Muscle of back (tissue), 13 donors: ENCODE results near the gene HACD4. TPM values are rescaled to one million over a fixed set of nuclear protein-coding genes. Genes with fewer than 3 reads are reported as not detected.

Experiments
- DNase-seq, 3 donors: peaks; one replicate each; pipeline versions ENCODE4 v3.0.0 to v3.0.0-alpha.2; 2013
- long read RNA-seq, 9 donors: transcript quantifications; one replicate each; lab custom pipeline, GENCODE V29; 2026
- polyA plus RNA-seq, 10 donors: library from polyadenylated mRNA; unstranded; fragments of 120-200 nt; gene quantifications; one replicate each; pipeline ENCODE4 v1.2.1, GENCODE V29; 2013; ENCODE audit not compliant: insufficient read length in 10 of 10

The HACD4 gene, protein sequence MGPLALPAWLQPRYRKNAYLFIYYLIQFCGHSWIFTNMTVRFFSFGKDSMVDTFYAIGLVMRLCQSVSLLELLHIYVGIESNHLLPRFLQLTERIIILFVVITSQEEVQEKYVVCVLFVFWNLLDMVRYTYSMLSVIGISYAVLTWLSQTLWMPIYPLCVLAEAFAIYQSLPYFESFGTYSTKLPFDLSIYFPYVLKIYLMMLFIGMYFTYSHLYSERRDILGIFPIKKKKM
- polyA plus RNA-seq = 1 to 10 TPM; 1.2 to 3.4 (median 2.1) TPM
- long read RNA-seq, donor 1 = 0 reads
- long read RNA-seq, donor 2, full-length matches to known transcripts = 2 of 2 reads
- long read RNA-seq, donor 2, partial matches to known transcripts = 0 of 2 reads
- long read RNA-seq, donor 2, other reads (novel, unspliced or antisense) = 0 of 2 reads
- long read RNA-seq, donor 3 = 0 reads
- long read RNA-seq, donor 4, full-length matches to known transcripts = 2 of 2 reads
- long read RNA-seq, donor 4, partial matches to known transcripts = 0 of 2 reads
- long read RNA-seq, donor 4, other reads (novel, unspliced or antisense) = 0 of 2 reads
- long read RNA-seq, donor 5, full-length matches to known transcripts = 1 of 1 reads
- long read RNA-seq, donor 5, partial matches to known transcripts = 0 of 1 reads
- long read RNA-seq, donor 5, other reads (novel, unspliced or antisense) = 0 of 1 reads
- long read RNA-seq, donor 6, full-length matches to known transcripts = 2 of 2 reads
- long read RNA-seq, donor 6, partial matches to known transcripts = 0 of 2 reads
- long read RNA-seq, donor 6, other reads (novel, unspliced or antisense) = 0 of 2 reads
- long read RNA-seq, donor 7, full-length matches to known transcripts = 1 of 1 reads
- long read RNA-seq, donor 7, partial matches to known transcripts = 0 of 1 reads
- long read RNA-seq, donor 7, other reads (novel, unspliced or antisense) = 0 of 1 reads
- long read RNA-seq, donor 8, full-length matches to known transcripts = 2 of 2 reads
- long read RNA-seq, donor 8, partial matches to known transcripts = 0 of 2 reads
- long read RNA-seq, donor 8, other reads (novel, unspliced or antisense) = 0 of 2 reads
- long read RNA-seq, donor 9 = 0 reads

DNA sequence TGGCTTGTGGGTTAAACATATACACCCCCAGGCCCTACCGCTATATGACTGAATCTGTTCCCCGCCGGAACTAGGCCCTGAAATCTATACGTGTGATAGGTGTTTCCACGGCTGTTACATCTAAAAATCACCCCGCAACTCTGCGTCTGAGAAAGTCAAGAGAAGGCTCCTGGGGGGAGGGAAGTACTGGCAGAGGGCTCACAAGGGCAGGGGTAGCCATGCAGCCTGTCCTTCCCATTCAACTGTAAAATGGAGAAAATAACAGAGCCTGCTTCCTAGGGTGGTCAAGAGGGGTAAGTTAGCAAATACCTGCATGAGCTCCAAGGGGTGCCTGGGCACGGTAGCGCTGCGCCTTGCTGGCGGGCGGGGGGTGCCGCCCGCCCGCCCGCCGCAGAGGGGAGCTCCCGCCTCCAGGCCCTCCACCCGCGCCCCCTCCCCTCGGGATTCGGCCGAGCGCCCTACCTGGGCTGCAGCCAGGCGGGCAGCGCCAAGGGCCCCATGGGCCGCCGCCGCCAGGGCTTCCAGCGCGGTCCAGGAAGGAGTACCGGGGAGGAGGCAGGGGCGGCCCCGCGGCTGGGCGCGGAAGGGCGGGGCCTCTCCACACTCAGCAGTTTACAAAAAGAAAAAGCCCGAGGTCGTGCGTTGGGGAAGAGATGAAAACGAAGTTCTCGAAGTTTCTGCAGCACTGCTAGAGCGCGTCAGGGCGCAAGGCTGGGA lies at the start of gene HACD4:
HACD4 (minus strand) TSS at position 550 of the 717 bp plus-strand sequence; CDS start at position 500, 50 bp downstream.
- peak; percentile 41 to 74 (median 45) for DNase-seq

GRCh38 chr9:21080793-21081192 lies 49.4 kb upstream of the HACD4 start:
- DNase-seq = no peak

GRCh38 chr9:21078702-21079101 lies 47.3 kb upstream of the HACD4 start:
- no peak for DNase-seq

GRCh38 chr9:21077781-21078180 lies 46.3 kb upstream of the HACD4 start, which contains the start of gene IFNB1:
TSS of gene IFNB1 (minus strand) at chr9:21077942. CDS start at chr9:21077869, 73 bp downstream.
- DNase-seq = no peak

- no peak for DNase-seq
Measured at GRCh38 chr9:21075484-21075883, 44.0 kb upstream of the HACD4 start.

DNA sequence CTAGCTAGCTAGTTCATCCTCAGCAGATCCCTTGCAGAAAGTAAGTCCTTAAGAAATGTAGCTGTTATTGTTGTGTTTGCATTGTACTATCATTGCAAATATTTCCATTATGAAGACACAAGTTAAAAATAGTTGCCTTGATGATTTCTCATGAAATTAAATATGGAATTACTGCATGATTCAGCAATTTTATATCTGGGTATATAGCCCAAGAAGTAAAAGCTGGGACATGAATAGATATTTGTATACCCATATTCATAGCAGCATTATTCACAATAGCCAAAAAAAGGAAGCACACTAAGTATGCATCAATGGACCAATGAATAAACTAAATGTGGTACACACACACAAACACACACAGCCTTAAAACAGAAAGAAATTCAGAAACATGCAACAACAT lies 39.5 kb upstream of the HACD4 start:
- DNase-seq = no peak

DNA sequence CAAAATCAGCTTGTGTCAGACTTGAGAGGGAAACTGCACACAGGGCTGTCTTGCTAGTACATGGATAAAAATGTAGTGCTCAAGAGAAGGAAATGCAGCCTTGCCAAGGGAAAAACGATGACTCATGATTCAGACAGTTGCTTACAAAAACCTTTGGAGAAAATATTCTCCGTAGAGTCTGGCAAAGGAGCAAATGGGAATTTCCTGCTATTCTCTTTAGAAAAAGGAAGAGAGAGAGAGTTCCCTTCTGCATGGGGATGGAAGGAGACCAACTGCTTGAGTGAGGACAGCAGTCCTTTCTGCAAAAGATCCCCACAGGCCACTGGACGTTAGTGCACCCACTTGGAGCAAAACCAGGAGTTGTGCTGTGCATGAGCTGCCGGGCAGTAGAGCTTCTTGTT lies 38.7 kb upstream of the HACD4 start:
- DNase-seq = peak; percentile 87 to 92 (median 91)

DNA sequence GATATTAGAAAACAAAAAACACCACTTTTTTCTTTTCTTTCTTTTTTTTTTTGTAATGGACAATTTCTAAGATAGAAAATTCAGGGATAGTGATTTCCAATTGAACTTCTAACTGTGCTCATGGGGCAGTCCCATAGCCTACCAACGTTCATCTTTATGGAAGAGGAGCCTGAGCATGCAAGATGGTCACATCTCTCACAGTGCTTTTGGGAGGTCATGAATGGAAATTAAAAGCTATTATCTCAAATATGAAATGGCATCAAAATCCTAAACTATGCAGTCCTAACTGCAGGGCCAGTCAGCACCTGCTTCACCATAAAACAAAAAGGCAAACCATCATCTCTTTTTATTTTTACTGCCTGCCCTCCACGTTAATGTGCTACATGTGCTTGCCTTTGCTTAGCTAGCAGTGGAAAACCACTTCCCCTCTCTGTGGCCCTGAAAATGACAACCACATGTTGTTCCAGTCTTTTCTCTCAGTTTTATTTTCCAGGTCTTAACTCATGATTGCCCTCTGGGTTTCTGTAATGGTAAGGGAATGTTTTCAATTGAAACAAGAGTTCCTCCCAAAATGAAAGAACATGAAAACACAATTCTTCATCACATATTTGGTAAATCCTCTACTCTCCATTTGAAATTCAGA lies 29.6 kb upstream of the HACD4 start:
- peak; percentile 39 to 57 (median 42) for DNase-seq

DNA sequence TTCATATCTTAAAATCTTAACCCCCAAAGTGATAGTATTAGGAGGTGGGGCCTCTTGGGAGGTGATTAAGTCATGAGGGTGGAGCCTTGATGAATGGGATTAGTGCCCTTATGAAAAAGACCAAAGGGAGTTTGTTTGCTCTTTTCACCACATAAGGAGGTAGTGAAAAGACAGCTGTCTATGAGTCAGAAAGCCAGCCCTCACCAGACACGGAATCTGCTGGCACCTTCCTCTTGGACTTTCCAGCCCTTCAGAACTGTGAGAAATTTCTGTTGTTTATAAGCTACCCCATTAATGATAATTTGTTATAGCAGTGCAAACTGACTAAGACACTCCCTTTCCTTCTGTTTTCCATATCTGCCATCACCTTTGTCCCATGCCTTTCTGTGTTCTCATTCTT lies 25.5 kb upstream of the HACD4 start:
- DNase-seq = no peak

- DNase-seq = no peak
Measured at GRCh38 chr9:21053851-21054250, 22.4 kb upstream of the HACD4 start.

- no peak for DNase-seq
Measured at GRCh38 chr9:21047281-21047691, 15.8 kb upstream of the HACD4 start.

DNA sequence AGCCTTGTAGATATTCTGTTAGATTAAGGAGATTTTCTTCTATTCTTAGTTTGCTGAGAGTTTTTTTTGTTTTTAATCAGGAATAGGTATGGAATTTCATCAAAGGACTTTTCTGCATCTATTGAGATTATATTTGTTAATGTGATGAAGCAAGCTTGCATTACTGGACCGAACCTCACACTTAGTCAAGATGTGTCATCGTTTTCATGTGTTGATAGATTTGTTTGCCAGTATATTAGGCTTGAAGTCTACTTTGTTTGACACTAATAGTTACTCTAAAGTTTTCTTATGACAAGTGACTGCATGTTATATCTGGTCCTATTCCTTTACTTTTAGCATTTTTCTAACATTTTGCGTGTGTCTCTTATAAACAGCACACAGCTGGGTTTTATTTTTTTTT lies 12.4 kb upstream of the HACD4 start:
- DNase-seq = no peak

- no peak for DNase-seq
Measured at GRCh38 chr9:21042466-21042865, 11.0 kb upstream of the HACD4 start.

- DNase-seq = no peak
Measured at GRCh38 chr9:21039302-21039701, 7.9 kb upstream of the HACD4 start.

DNA sequence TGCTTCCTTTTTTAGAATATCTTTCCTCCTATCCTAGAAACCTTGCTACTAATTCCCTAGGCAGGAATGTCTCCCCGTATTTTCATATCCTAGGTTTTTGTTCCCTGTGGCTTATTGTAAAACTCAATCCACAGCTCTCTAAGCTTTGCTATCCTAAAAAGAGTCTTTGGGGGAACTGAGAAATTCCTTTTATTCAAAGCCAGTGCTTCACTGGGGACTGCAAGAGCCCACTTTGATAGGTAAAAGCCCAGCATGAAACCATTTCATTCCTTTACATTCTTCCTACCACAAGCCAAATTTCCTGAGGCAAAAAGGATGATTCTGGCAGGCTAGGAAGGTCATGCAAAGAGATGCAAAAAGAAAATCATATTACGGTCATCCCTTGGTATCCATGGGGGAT lies 5.8 kb upstream of the HACD4 start:
- no peak for DNase-seq

DNA sequence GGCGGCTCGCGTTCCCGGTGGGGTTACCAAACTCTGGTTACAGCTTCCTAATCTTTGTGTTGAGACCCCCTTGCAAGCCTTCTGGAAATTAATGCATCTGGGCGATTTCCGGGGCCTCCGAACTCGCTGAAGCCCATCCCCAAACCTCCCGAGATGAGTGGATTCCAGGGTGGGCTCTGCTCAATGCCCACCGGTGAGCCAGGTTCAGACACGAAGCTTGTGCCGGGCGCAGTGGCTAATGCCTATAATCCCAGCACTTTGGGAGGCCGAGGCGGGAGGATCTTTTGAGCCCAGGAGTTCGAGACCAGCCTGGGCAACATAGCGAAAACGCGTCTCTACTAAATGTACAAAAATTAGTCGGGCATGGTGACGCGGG lies 356 bp upstream of the HACD4 start:
- DNase-seq = no peak

GRCh38 chr9:21030389-21031035 lies 928 bp downstream of the HACD4 start:
- DNase-seq = peak in 2 of 3 donors; percentile 11 to 43

DNA sequence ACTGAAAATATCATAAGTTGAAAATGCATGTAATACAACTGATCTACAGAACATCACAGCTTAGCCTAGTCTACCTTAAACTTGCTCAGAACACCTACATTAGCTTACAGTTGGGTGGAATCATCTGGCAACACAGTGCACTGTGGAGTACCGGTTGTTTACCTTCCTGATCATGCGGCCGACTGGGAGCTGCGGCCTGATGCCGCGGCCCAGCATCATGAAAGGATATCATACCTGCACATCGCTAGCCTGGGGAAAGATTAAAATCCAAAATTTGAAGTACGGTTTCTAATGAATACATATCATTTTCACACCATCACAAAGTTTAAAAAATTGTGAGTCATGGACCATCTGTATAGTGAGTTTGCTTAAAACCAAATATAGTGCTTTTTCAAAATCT lies 1.8 kb downstream of the HACD4 start:
- no peak for DNase-seq

- DNase-seq = peak in 2 of 3 donors; percentile 8 to 15
Measured at GRCh38 chr9:21028466-21028865, 3.0 kb downstream of the HACD4 start.

GRCh38 chr9:21027295-21027694 lies 4.1 kb downstream of the HACD4 start:
- DNase-seq = peak in 1 of 3 donors; percentile 10
